Suprapubic skin (tissue), 4 donors: ENCODE data around the gene EIF4G3. TPM values are rescaled to one million over a fixed set of nuclear protein-coding genes. Genes with fewer than 3 reads are reported as not detected.

ENCODE experiments used
- DNase-seq, 2 donors: peaks; one replicate each; pipeline ENCODE4 v3.0.0-alpha.2; 2019; ENCODE audit warnings: low spot score in 2 of 2
- H3K27ac ChIP-seq: fragments of 200-600 bp; sonication (generic); one replicate; pipeline ENCODE4 v1.5.1; 2019
- H3K27me3 ChIP-seq: fragments of 200-600 bp; sonication (generic); one replicate; pipeline ENCODE4 v1.5.1; 2019
- H3K36me3 ChIP-seq: fragments of 200-600 bp; sonication (generic); one replicate; pipeline ENCODE4 v1.5.1; 2019
- H3K4me1 ChIP-seq: fragments of 200-600 bp; sonication (generic); one replicate; pipeline ENCODE4 v1.5.1; 2019
- H3K4me3 ChIP-seq: fragments of 200-600 bp; sonication (generic); one replicate; pipeline ENCODE4 v1.5.1; 2019; ENCODE audit warnings: mild to moderate bottlenecking
- H3K9me3 ChIP-seq: fragments of 200-600 bp; sonication (generic); one replicate; pipeline ENCODE4 v1.5.1; 2019
- EP300 ChIP-seq: sonication (generic); formaldehyde crosslinking; IDR thresholded peaks from one replicate; pipeline ENCODE4 v1.6.1; 2017; ENCODE audit warnings: antibody characterized with exemption
- POLR2A ChIP-seq, 2 donors: fragments of 450-650 bp; IDR thresholded peaks; one replicate each; pipeline ENCODE4 v1.6.1; 2017; ENCODE audit warnings: antibody characterized with exemption in 2 of 2, mild to moderate bottlenecking in 2 of 2, moderate library complexity in 2 of 2
- POLR2AphosphoS5 ChIP-seq, 3 donors: sonication (generic); formaldehyde crosslinking; IDR thresholded peaks; one replicate each; pipeline ENCODE4 v1.6.1; 2017; ENCODE audit warnings: antibody characterized with exemption in 3 of 3
- WGBS: methylation state at CpG from one replicate; pipeline ENCODE4 v1.1.5; 2018; 5-methylcytosine and 5-hydroxymethylcytosine counted together
- total RNA-seq, 4 donors: library from RNA; depleted of rRNA; stranded (reverse); fragments of >200 nt; gene quantifications; one replicate each; pipeline ENCODE4 v1.1.0, GENCODE V29; 2016
- TF ChIP-seq, protein P1 (sequence below), 2 donors: fragments of 200-600 bp in 1 of 2; fragments of 450-650 bp in 1 of 2; sonication (generic) in 1 of 2; IDR thresholded peaks; one replicate each; pipeline ENCODE4 v1.5.1; 2016 to 2019; ENCODE audit warnings: antibody characterized with exemption in 2 of 2, mild to moderate bottlenecking in 1 of 2, moderate library complexity in 1 of 2

EIF4G3 gene
- total RNA-seq, 4 donors from 2014 or later = 32.9 to 40.6 (median 39.5) TPM

DNA sequence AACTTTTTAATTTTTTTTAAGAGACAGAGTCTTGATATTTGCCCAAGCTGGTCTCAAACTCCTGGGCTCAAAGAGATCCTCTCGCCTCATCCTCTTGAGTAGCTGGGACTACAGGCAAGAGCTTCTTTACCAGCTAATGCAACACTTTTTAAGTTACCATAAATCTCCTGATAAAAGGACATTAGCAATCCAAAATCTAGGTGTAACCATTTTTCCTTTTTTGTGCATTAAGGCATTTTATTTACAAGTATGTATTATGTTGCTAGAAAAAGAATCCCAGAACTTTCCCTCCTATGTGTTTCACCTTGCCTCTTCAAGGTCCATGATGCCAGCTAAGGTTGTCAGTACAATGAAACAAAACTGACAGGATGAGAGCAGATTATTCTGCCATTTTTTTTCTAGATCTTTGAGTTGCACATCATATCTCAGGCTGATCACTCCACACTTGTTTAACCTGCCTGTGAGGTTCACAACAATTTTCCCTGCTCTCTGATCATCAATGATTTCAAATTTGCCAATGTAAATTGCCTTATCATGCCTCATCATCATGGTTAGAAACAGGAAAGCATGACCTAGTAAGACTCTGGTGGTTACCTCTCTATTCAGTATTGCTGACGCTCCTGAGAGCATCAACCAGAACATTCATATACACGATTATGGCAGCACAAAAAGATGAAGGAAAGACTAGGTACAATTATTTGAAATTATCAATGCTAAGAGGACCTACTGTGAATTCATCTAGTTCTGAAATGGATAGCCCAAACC, 173.2 kb downstream of the EIF4G3 start:
- Histone ChIP-seq H3K27ac (no peak overlapping the region), H3K36me3 (no peaks in the 10 kb centered on the region), H3K27me3 (no peaks in the 10 kb centered on the region), H3K4me3 (no peak overlapping the region), H3K9me3 (no peaks in the 10 kb centered on the region), H3K4me1 (no peaks in the 10 kb centered on the region)
- WGBS = 96% methylated on average over 3 of the region's 3 CpGs
- no peak for TF ChIP-seq EP300
- no peak for TF ChIP-seq POLR2A (IDR thresholded peaks at IDR 0.05)
- TF ChIP-seq, protein P1, sequence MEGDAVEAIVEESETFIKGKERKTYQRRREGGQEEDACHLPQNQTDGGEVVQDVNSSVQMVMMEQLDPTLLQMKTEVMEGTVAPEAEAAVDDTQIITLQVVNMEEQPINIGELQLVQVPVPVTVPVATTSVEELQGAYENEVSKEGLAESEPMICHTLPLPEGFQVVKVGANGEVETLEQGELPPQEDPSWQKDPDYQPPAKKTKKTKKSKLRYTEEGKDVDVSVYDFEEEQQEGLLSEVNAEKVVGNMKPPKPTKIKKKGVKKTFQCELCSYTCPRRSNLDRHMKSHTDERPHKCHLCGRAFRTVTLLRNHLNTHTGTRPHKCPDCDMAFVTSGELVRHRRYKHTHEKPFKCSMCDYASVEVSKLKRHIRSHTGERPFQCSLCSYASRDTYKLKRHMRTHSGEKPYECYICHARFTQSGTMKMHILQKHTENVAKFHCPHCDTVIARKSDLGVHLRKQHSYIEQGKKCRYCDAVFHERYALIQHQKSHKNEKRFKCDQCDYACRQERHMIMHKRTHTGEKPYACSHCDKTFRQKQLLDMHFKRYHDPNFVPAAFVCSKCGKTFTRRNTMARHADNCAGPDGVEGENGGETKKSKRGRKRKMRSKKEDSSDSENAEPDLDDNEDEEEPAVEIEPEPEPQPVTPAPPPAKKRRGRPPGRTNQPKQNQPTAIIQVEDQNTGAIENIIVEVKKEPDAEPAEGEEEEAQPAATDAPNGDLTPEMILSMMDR (IDR thresholded peaks at IDR 0.05) = no peak
- no peak for TF ChIP-seq POLR2AphosphoS5 (IDR thresholded peaks at IDR 0.05)
- no peak for DNase-seq

DNA sequence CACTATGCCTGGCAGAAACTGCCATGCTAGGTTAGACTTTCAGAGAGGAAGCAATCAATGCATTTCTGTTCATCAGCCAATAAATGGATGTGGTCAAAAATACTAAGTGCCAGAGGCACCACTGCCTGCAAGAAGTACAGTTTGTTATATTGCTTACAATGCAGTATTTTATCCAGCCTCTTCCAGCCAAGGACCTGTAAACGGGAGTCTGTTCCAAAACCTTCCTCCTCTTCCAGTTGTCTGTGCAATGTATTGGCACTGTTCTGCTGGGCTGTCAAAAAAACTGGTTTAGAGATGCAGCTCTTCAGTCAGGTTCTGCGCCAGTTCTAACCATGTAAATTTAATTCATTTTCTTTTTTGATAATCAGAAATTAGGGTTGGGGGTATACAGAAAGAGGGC, 175.7 kb downstream of the EIF4G3 start:
- Histone ChIP-seq H3K9me3 (no peaks in the 10 kb centered on the region), H3K27ac (no peak overlapping the region), H3K36me3 (no peaks in the 10 kb centered on the region), H3K27me3 (no peaks in the 10 kb centered on the region), H3K4me1 (no peaks in the 10 kb centered on the region), H3K4me3 (no peak overlapping the region)
- no peak for TF ChIP-seq EP300
- TF ChIP-seq POLR2AphosphoS5 (IDR thresholded peaks at IDR 0.05) = no peak
- TF ChIP-seq, protein P1 (IDR thresholded peaks at IDR 0.05) = no peak
- TF ChIP-seq POLR2A (IDR thresholded peaks at IDR 0.05) = no peak
- no peak for DNase-seq
- 43% methylated on average over 2 of the region's 2 CpGs for WGBS

GRCh38 chr1:21000245-21000594, 176.5 kb downstream of the EIF4G3 start:
- no peak overlapping the region for H3K27ac ChIP-seq
- no peak overlapping the region for H3K4me3 ChIP-seq
- DNase-seq = no peak
- H3K27me3 ChIP-seq = no peaks in the 10 kb centered on the region
- H3K4me1 ChIP-seq = no peaks in the 10 kb centered on the region
- no peaks in the 10 kb centered on the region for H3K9me3 ChIP-seq
- 90% methylated on average over 2 of the region's 2 CpGs for WGBS
- no peaks in the 10 kb centered on the region for H3K36me3 ChIP-seq
- TF ChIP-seq EP300 (no peak), POLR2AphosphoS5 (IDR thresholded peaks at IDR 0.05) (no peak), POLR2A (IDR thresholded peaks at IDR 0.05) (no peak)

DNA sequence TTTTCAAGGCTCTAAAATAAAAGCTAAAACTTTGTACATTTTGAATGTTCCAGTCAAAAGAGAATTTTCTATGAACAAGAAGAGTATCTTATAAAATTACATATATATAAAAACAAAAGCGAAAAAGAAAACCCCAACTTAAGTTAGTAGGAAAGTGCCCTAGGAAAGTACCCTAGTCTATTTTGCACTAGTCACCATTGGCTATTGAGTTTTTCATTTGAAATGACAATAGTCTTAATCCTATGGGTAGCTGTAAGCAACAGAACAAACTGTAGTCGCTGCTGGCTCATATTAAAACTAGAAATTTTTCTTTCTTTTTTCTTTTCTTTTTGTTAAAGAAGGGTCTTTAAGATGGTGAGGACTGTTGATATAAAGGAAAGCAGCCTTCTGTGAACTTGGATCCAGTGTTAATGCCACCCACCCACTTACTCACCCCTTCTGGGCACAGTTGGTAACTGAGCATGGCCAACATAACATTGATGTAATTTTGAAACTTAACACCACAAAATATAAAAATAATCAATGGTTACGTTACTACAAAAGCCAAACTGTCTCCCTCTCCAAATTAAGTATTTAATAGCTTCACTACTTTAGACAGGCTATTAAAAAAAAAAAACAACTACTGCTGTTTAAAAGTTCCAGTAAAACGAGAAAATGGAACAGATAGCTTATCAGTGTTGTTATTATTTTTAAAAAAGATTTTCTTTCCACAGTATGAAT, 177.0 kb downstream of the EIF4G3 start:
- H3K27me3 ChIP-seq = no peaks in the 10 kb centered on the region
- no peaks in the 10 kb centered on the region for H3K4me1 ChIP-seq
- no peak overlapping the region for H3K27ac ChIP-seq
- TF ChIP-seq EP300 (no peak), POLR2AphosphoS5 (IDR thresholded peaks at IDR 0.05) (no peak), POLR2A (IDR thresholded peaks at IDR 0.05) (no peak)
- TF ChIP-seq, protein P1 (IDR thresholded peaks at IDR 0.05) = no peak
- DNase-seq = no peak
- no peaks in the 10 kb centered on the region for H3K36me3 ChIP-seq
- H3K9me3 ChIP-seq = no peaks in the 10 kb centered on the region
- WGBS = 85% methylated on average over 4 of the region's 4 CpGs
- H3K4me3 ChIP-seq = no peak overlapping the region

DNA sequence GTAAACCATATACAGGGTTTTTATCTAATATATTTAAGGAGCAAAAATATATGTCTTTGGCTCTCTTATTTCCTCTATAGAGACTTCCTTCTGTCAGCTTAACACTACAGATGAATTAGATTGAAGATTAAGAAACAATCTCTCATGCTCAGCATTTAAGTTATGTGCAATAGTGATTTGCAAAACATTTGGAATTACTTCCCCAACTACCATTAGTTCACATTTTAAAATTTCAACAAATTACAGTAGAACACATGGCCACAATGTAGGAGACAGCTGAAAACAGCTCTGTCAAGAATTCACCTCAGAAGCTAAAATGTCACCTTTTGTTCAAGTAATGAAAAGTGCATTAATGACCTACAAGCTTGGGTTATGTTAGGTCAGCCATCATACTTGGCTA, 177.9 kb downstream of the EIF4G3 start:
- no peak overlapping the region for H3K4me3 ChIP-seq
- no peaks in the 10 kb centered on the region for H3K4me1 ChIP-seq
- H3K27ac ChIP-seq = no peak overlapping the region
- H3K36me3 ChIP-seq = no peaks in the 10 kb centered on the region
- no peaks in the 10 kb centered on the region for H3K27me3 ChIP-seq
- TF ChIP-seq POLR2AphosphoS5 (IDR thresholded peaks at IDR 0.05) (no peak), POLR2A (IDR thresholded peaks at IDR 0.05) (no peak), EP300 (no peak)
- TF ChIP-seq, protein P1 (IDR thresholded peaks at IDR 0.05) = no peak
- DNase-seq = no peak
- H3K9me3 ChIP-seq = no peaks in the 10 kb centered on the region
